Central memory CD8-positive, alpha-beta T cell (primary cell): ENCODE data around the gene INPP5B.
A peak's percentile ranks its signal among the peaks of the same experiment; 100 is the strongest.

Source experiments
- ATAC-seq: fragments of 150-1000 bp; cut with Tn5 transposase; replicated peaks from 2 replicates; pipeline ENCODE4 v1.10.0; 2022; ENCODE audit warnings: mild to moderate bottlenecking, moderate FRiP score, moderate number of reproducible peaks; ENCODE audit not compliant: poor library complexity, severe bottlenecking; ENCODE audit errors: extremely low read depth
- DNase-seq, 2 donors: peaks; one replicate each; pipeline ENCODE4 v3.0.0; 2021; ENCODE audit warnings: low spot score in 2 of 2
- H3K27ac Mint-ChIP-seq: one replicate; pipeline ENCODE4 v1.8.0; 2022; ENCODE audit warnings: low read depth, mild to moderate bottlenecking, moderate library complexity, mixed read lengths
- H3K27me3 Mint-ChIP-seq: one replicate; pipeline ENCODE4 v1.8.0; 2022; ENCODE audit warnings: mixed read lengths
- H3K36me3 Mint-ChIP-seq: one replicate; pipeline ENCODE4 v1.8.0; 2022; ENCODE audit warnings: mild to moderate bottlenecking, moderate library complexity, mixed read lengths; ENCODE audit not compliant: insufficient read depth
- H3K4me1 Mint-ChIP-seq: one replicate; pipeline ENCODE4 v1.8.0; 2022; ENCODE audit warnings: mixed read lengths
- H3K4me3 Mint-ChIP-seq: one replicate; pipeline ENCODE4 v1.8.0; 2022; ENCODE audit warnings: mild to moderate bottlenecking, moderate library complexity, mixed read lengths
- H3K9me3 Mint-ChIP-seq: one replicate; pipeline ENCODE4 v1.8.0; 2022; ENCODE audit warnings: mixed read lengths

The INPP5B gene

GRCh38 chr1:37831109-37831508 is 115.7 kb downstream of the INPP5B start:
- ATAC-seq (no peak), DNase-seq (no peak)
- H3K36me3 Mint-ChIP-seq = peaks cover 52% of the 10 kb centered on the region
- H3K27me3 Mint-ChIP-seq = no peaks in the 10 kb centered on the region
- H3K4me3 Mint-ChIP-seq = no peak overlapping the region
- no peaks in the 10 kb centered on the region for H3K9me3 Mint-ChIP-seq
- H3K4me1 Mint-ChIP-seq = no peaks in the 10 kb centered on the region
- H3K27ac Mint-ChIP-seq = no peak overlapping the region

- Mint-ChIP-seq H3K27me3 (no peaks in the 10 kb centered on the region), H3K9me3 (no peaks in the 10 kb centered on the region), H3K4me3 (no peak overlapping the region), H3K4me1 (no peaks in the 10 kb centered on the region), H3K27ac (peak overlapping the region; percentile 78), H3K36me3 (peaks cover 38% of the 10 kb centered on the region)
- ATAC-seq (no peak), DNase-seq (no peak)
Observed at GRCh38 chr1:37828410-37829074, 118.3 kb downstream of the INPP5B start.

GRCh38 chr1:37825506-37825905 is 121.3 kb downstream of the INPP5B start:
- no peak overlapping the region for H3K27ac Mint-ChIP-seq

GRCh38 chr1:37824001-37824400 is 122.9 kb downstream of the INPP5B start:
- H3K27ac Mint-ChIP-seq = peak overlapping the region; percentile 22
- no peak for DNase-seq
- no peak for ATAC-seq
- peaks cover 47% of the 10 kb centered on the region for H3K36me3 Mint-ChIP-seq
- H3K4me1 Mint-ChIP-seq = no peaks in the 10 kb centered on the region
- no peaks in the 10 kb centered on the region for H3K9me3 Mint-ChIP-seq
- no peak overlapping the region for H3K4me3 Mint-ChIP-seq
- no peaks in the 10 kb centered on the region for H3K27me3 Mint-ChIP-seq

More at GRCh38 chr1:37825506-37825905, 121.3 kb downstream of the INPP5B start:
- Mint-ChIP-seq H3K4me3 (no peak overlapping the region), H3K36me3 (peaks cover 42% of the 10 kb centered on the region), H3K4me1 (no peaks in the 10 kb centered on the region), H3K27me3 (no peaks in the 10 kb centered on the region), H3K9me3 (no peaks in the 10 kb centered on the region)
- no peak for DNase-seq
- ATAC-seq = no peak

GRCh38 chr1:37822906-37823815 is 123.7 kb downstream of the INPP5B start:
- no peak overlapping the region for H3K4me3 Mint-ChIP-seq
- H3K9me3 Mint-ChIP-seq = no peaks in the 10 kb centered on the region
- no peak for DNase-seq
- ATAC-seq = peak; percentile 60
- peak overlapping the region; percentile 22 for H3K27ac Mint-ChIP-seq
- peaks cover 48% of the 10 kb centered on the region for H3K36me3 Mint-ChIP-seq
- no peaks in the 10 kb centered on the region for H3K4me1 Mint-ChIP-seq
- H3K27me3 Mint-ChIP-seq = no peaks in the 10 kb centered on the region

- ATAC-seq = no peak
- no peak for DNase-seq
- H3K27me3 Mint-ChIP-seq = no peaks in the 10 kb centered on the region
- no peaks in the 10 kb centered on the region for H3K9me3 Mint-ChIP-seq
- no peak overlapping the region for H3K4me3 Mint-ChIP-seq
- H3K27ac Mint-ChIP-seq = no peak overlapping the region
- H3K4me1 Mint-ChIP-seq = no peaks in the 10 kb centered on the region
- H3K36me3 Mint-ChIP-seq = peaks cover 44% of the 10 kb centered on the region
Observed at GRCh38 chr1:37821481-37821880, 125.4 kb downstream of the INPP5B start.

- no peak for DNase-seq
- Mint-ChIP-seq H3K4me1 (no peaks in the 10 kb centered on the region), H3K4me3 (no peak overlapping the region), H3K9me3 (no peaks in the 10 kb centered on the region), H3K36me3 (peaks cover 38% of the 10 kb centered on the region), H3K27me3 (no peaks in the 10 kb centered on the region), H3K27ac (no peak overlapping the region)
- no peak for ATAC-seq
Observed at GRCh38 chr1:37817481-37817880, 129.4 kb downstream of the INPP5B start.

GRCh38 chr1:37814252-37814651 is 132.6 kb downstream of the INPP5B start:
- Mint-ChIP-seq H3K4me1 (peaks cover 14% of the 10 kb centered on the region), H3K27me3 (no peaks in the 10 kb centered on the region), H3K27ac (no peak overlapping the region), H3K36me3 (peaks cover 17% of the 10 kb centered on the region), H3K9me3 (no peaks in the 10 kb centered on the region), H3K4me3 (no peak overlapping the region)
- DNase-seq = no peak
- ATAC-seq = no peak

- Mint-ChIP-seq H3K4me1 (peaks cover 20% of the 10 kb centered on the region), H3K27ac (no peak overlapping the region), H3K9me3 (no peaks in the 10 kb centered on the region), H3K4me3 (no peak overlapping the region), H3K27me3 (no peaks in the 10 kb centered on the region), H3K36me3 (peaks cover 16% of the 10 kb centered on the region)
- no peak for ATAC-seq
- no peak for DNase-seq
Observed at GRCh38 chr1:37813529-37814145, 133.2 kb downstream of the INPP5B start.

- H3K27ac Mint-ChIP-seq = no peak overlapping the region
- peaks cover 25% of the 10 kb centered on the region for H3K4me1 Mint-ChIP-seq
- DNase-seq (peak; percentile 42 to 45), ATAC-seq (no peak)
- H3K36me3 Mint-ChIP-seq = peaks cover 21% of the 10 kb centered on the region
- H3K4me3 Mint-ChIP-seq = no peak overlapping the region
- H3K27me3 Mint-ChIP-seq = no peaks in the 10 kb centered on the region
- H3K9me3 Mint-ChIP-seq = no peaks in the 10 kb centered on the region
Observed at GRCh38 chr1:37811027-37811655, 135.7 kb downstream of the INPP5B start.
